Smooth muscle cell of the brain vasculature (primary cell): ENCODE measurements around the gene TSEN15.

Experiments used
- DNase-seq: peaks from one replicate; pipeline ENCODE4 v3.0.0-alpha.2; 2012; ENCODE audit warnings: low read depth, low spot score

TSEN15 gene

GRCh38 chr1:184101141-184101540, 49.6 kb downstream of the TSEN15 start:
- no peak for DNase-seq

GRCh38 chr1:184101571-184101970, 50.0 kb downstream of the TSEN15 start:
- DNase-seq: no peak

GRCh38 chr1:184110272-184111204, 59.0 kb downstream of the TSEN15 start:
- DNase-seq: no peak

GRCh38 chr1:184112176-184112948, 60.8 kb downstream of the TSEN15 start:
- DNase-seq: no peak

DNA sequence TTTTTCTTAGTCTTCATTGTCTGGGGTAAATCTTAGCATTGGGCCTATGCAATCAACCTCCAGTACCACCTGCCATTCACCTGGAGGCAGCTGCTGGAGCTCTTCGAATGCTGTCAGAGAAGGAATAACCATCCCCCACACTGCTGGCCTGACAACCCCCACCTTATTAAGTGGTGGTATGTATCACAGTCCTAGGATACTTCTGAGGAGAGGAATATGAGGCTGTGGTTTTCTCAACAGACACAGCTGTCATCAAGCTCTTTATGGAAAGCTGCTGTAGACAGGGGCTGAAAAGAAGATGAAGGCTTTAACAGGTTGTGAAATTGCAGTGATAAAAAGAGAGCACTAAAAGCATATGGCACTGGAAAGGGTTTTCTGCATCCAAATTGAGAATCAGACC, 61.7 kb downstream of the TSEN15 start:
- DNase-seq: no peak

- no peak for DNase-seq
These were observed 63.4 kb downstream of the TSEN15 start for GRCh38 chr1:184114818-184115398.

GRCh38 chr1:184116287-184116686, 64.8 kb downstream of the TSEN15 start:
- peak; percentile 67 for DNase-seq

DNA sequence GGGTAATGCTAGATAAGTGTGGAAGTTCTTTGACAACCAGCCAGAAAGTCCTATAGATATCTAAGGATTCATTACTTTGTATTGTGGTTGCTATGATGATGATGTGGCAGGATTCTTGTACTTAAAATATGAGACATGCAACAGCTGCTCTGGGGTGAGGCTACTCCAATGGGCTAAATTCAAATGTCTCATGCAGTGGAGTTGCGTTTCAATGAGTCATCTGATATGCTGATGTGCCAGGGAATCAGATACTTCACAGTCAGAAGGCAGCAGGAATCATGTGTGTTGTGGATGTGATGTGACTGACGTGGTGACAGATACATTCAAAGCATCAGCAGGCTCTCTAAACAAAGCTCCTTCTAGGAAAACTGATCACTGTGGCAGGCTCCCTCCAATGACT, 66.5 kb downstream of the TSEN15 start:
- DNase-seq: peak; percentile 58
